DND-41 (cell line): ENCODE results near the gene NAXD.

Experiments used
- ATAC-seq: fragments of 200-7000 bp; cut with Tn5 transposase; 3 replicates; pipeline ENCODE4 v1.9.1; 2021; ENCODE audit warnings: low read depth; ENCODE audit not compliant: insufficient read depth
- DNase-seq: peaks from one replicate; pipeline ENCODE4 v3.0.0-alpha.2; 2020
- H2AFZ ChIP-seq: 2 replicates; pipeline ENCODE4 v1.6.0; 2012; ENCODE audit warnings: low read depth, low read length
- H3K27ac ChIP-seq: 2 replicates; pipeline ENCODE4 v1.5.1; 2012; ENCODE audit warnings: low read length, inconsistent platforms
- H3K27me3 ChIP-seq: fragments of 200-600 bp; sonication (generic); 2 replicates; pipeline ENCODE4 v1.6.0; 2012; ENCODE audit warnings: low read length, mild to moderate bottlenecking, inconsistent platforms; ENCODE audit not compliant: insufficient read depth, poor library complexity
- H3K36me3 ChIP-seq: 2 replicates; pipeline ENCODE4 v1.5.1; 2012; ENCODE audit warnings: low read length, inconsistent platforms; ENCODE audit not compliant: insufficient read depth
- H3K4me1 ChIP-seq: 2 replicates; pipeline ENCODE4 v1.5.1; 2012; ENCODE audit warnings: mild to moderate bottlenecking, low read length; ENCODE audit not compliant: insufficient read depth
- H3K4me2 ChIP-seq: 2 replicates; pipeline ENCODE4 v1.6.0; 2012; ENCODE audit warnings: mild to moderate bottlenecking, moderate library complexity, low read length, inconsistent platforms; ENCODE audit not compliant: insufficient read depth
- H3K4me3 ChIP-seq, 2 experiments: fragments of 200-600 bp in 1 of 2; shearing (Covaris generic) in 1 of 2; 2 replicates each; pipeline ENCODE4 v1.5.1; 2012 to 2016; ENCODE audit warnings: inconsistent platforms in 2 of 2, low read length in 2 of 2, mild to moderate bottlenecking in 2 of 2, low read depth in 1 of 2, moderate library complexity in 1 of 2
- H3K79me2 ChIP-seq: 2 replicates; pipeline ENCODE4 v1.6.0; 2012; ENCODE audit warnings: low read length, inconsistent platforms; ENCODE audit not compliant: insufficient read depth
- H3K9ac ChIP-seq: 2 replicates; pipeline ENCODE4 v1.6.0; 2012; ENCODE audit warnings: low read depth, mild to moderate bottlenecking, inconsistent platforms, low read length, moderate library complexity
- H3K9me3 ChIP-seq: 2 replicates; pipeline ENCODE4 v1.5.1; 2012; ENCODE audit warnings: low read length, moderate library complexity, mild to moderate bottlenecking, inconsistent platforms; ENCODE audit not compliant: insufficient read depth, severe bottlenecking
- H4K20me1 ChIP-seq: 2 replicates; pipeline ENCODE4 v1.6.0; 2012; ENCODE audit warnings: low read length; ENCODE audit not compliant: insufficient read depth
- EZH2 ChIP-seq: IDR thresholded peaks from 3 replicates; pipeline ENCODE4 v1.6.1; 2012; ENCODE audit warnings: borderline replicate concordance, low read depth, mild to moderate bottlenecking, moderate library complexity, low read length, inconsistent platforms; ENCODE audit not compliant: severe bottlenecking
- TF ChIP-seq, protein P1 (sequence below): IDR thresholded peaks from 2 replicates; pipeline ENCODE4 v1.5.1; 2012; ENCODE audit warnings: borderline replicate concordance, low read length, moderate library complexity, mild to moderate bottlenecking; ENCODE audit not compliant: poor library complexity, severe bottlenecking; ENCODE audit errors: extremely low read depth

NAXD gene

DNA sequence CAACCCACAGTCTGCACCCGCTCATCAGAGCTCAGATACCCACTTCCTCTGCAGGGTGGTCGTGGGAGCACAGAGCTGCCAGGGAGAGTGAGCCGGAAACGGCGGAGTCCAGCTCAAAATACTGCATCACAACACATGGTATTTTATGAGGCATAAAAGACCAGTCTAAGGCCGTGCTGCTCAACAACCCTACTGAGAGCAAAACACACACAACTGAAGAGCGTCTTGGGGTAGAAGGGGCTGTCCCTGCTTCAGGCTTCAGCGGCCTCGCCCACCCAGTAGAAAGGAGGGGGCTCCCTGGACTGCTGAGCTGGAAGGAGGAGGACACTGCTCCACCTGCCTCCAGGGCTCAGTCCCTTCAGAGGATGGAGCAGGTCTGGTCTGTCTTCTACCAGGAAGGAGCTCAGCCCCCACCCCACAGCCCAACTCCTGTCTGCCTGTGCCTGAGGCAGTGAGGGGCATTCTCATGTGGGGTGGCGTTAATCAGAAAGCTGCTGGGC, 36.9 kb downstream of the NAXD start:
- 0 out of 3 replicates have a peak, but pooled peaks have one; percentile 27 for ATAC-seq
- H3K27me3 ChIP-seq, result no peaks in the 10 kb centered on the region
- H3K4me1 ChIP-seq, result no peaks in the 10 kb centered on the region
- H3K79me2 ChIP-seq, result no peaks in the 10 kb centered on the region; the same call in 1 of the 2 replicates
- H4K20me1 ChIP-seq, result peaks cover 39% of the 10 kb centered on the region
- TF ChIP-seq, protein P1, sequence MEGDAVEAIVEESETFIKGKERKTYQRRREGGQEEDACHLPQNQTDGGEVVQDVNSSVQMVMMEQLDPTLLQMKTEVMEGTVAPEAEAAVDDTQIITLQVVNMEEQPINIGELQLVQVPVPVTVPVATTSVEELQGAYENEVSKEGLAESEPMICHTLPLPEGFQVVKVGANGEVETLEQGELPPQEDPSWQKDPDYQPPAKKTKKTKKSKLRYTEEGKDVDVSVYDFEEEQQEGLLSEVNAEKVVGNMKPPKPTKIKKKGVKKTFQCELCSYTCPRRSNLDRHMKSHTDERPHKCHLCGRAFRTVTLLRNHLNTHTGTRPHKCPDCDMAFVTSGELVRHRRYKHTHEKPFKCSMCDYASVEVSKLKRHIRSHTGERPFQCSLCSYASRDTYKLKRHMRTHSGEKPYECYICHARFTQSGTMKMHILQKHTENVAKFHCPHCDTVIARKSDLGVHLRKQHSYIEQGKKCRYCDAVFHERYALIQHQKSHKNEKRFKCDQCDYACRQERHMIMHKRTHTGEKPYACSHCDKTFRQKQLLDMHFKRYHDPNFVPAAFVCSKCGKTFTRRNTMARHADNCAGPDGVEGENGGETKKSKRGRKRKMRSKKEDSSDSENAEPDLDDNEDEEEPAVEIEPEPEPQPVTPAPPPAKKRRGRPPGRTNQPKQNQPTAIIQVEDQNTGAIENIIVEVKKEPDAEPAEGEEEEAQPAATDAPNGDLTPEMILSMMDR, result no peak
- TF ChIP-seq EZH2, result no peak
- H3K9me3 ChIP-seq, result no peaks in the 10 kb centered on the region
- no peak overlapping the region for H2AFZ ChIP-seq
- no peak overlapping the region for H3K9ac ChIP-seq
- no peak overlapping the region for H3K27ac ChIP-seq
- peaks cover 66% of the 10 kb centered on the region for H3K36me3 ChIP-seq
- no peak overlapping the region for H3K4me3 ChIP-seq
- no peak overlapping the region for H3K4me2 ChIP-seq
- DNase-seq, result no peak

DNA sequence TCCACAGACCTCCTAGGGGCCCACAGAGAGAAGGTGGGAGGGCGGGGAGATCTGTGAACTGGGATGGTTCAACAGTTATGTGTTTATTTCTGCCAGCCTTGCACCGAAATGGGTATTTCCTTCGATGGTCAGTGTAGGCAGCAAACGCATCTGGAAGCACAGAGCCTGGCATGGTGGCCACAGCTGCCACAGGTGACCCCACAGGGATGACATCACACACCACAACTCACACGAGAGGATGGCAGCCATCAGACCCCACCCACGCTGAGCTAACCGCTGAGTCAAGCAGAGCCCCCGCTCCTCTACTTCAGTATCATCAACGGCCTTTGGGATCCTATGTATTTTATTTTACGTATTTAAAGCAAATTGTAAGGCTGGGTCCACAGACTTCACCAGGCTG, 37.4 kb downstream of the NAXD start:
- H3K4me1 ChIP-seq, result no peaks in the 10 kb centered on the region
- H3K9me3 ChIP-seq, result no peaks in the 10 kb centered on the region
- H3K4me2 ChIP-seq, result no peak overlapping the region
- no peak overlapping the region for H3K9ac ChIP-seq
- no peak overlapping the region for H3K4me3 ChIP-seq
- H2AFZ ChIP-seq, result no peak overlapping the region
- no peak for DNase-seq
- H3K79me2 ChIP-seq, result no peaks in the 10 kb centered on the region; the same call in 1 of the 2 replicates
- H3K36me3 ChIP-seq, result peaks cover 61% of the 10 kb centered on the region
- H3K27me3 ChIP-seq, result no peaks in the 10 kb centered on the region
- peaks cover 35% of the 10 kb centered on the region for H4K20me1 ChIP-seq
- no peak overlapping the region for H3K27ac ChIP-seq
- no peak for TF ChIP-seq EZH2
- TF ChIP-seq, protein P1, result no peak
- ATAC-seq, result no peak

DNA sequence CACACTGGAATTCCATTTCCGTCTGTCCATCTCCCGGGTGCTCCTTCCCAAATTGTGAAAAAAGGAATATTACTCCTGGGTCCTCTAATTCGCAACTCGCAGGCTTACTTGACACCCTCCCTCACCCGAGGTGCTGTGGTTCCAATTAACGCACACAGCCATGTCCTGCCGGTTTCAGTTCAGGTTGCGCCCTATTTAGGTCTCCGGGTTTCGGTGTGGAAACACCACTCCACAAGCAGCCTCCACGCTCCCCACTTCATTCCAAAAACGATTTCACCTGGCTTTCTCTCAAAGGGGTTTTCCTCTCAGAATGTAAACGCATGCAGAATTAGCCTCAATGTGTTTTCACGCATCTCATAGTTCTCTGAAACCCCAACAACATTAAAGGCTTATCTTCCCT, 37.9 kb downstream of the NAXD start:
- Histone ChIP-seq H3K9me3 (no peaks in the 10 kb centered on the region), H3K36me3 (peaks cover 61% of the 10 kb centered on the region), H3K4me2 (no peak overlapping the region), H3K4me1 (no peaks in the 10 kb centered on the region), H3K27me3 (no peaks in the 10 kb centered on the region), H4K20me1 (peaks cover 35% of the 10 kb centered on the region), H3K4me3 (no peak overlapping the region), H3K9ac (no peak overlapping the region), H3K27ac (no peak overlapping the region), H2AFZ (no peak overlapping the region), H3K79me2 (no peaks in the 10 kb centered on the region; the same call in 1 of the 2 replicates)
- ATAC-seq (no peak), DNase-seq (no peak)
- TF ChIP-seq, protein P1, result no peak
- TF ChIP-seq EZH2, result no peak

DNA sequence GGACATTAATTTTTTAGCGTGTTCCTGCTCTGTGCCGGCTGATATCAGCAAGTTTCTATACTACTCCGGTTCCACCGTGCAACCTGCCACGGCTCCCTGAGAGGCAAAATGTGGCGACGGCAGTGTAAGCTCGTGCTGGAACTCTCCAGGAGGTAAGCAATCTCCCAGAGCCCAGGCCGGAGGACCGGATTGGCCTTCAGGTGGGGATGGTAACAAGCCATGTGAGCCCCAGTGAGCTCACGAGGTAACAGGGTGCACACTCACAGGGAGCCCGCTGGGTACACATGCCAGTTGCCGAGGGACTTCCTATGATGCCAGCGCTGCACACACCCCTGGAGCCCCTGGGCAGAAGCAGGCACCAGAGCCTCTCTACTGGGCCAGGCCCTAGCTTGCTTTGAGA, 38.5 kb downstream of the NAXD start:
- no peaks in the 10 kb centered on the region for H3K4me1 ChIP-seq
- H3K4me3 ChIP-seq, result no peak overlapping the region
- H2AFZ ChIP-seq, result no peak overlapping the region
- no peaks in the 10 kb centered on the region; the same call in 1 of the 2 replicates for H3K79me2 ChIP-seq
- TF ChIP-seq, protein P1, result no peak
- TF ChIP-seq EZH2, result no peak
- no peak overlapping the region for H3K9ac ChIP-seq
- H3K9me3 ChIP-seq, result no peaks in the 10 kb centered on the region
- H3K27ac ChIP-seq, result no peak overlapping the region
- DNase-seq, result no peak
- H3K27me3 ChIP-seq, result no peaks in the 10 kb centered on the region
- no peak overlapping the region for H3K4me2 ChIP-seq
- peaks cover 33% of the 10 kb centered on the region for H4K20me1 ChIP-seq
- H3K36me3 ChIP-seq, result peaks cover 56% of the 10 kb centered on the region
- no peak for ATAC-seq
